ENCODE results near the gene XCL2.
"Not testable (repeated sequence)": the region's sequence is repeated elsewhere in the genome, so short reads cannot be mapped to it uniquely, and the experiment has no call there.

XCL2 gene

DNA sequence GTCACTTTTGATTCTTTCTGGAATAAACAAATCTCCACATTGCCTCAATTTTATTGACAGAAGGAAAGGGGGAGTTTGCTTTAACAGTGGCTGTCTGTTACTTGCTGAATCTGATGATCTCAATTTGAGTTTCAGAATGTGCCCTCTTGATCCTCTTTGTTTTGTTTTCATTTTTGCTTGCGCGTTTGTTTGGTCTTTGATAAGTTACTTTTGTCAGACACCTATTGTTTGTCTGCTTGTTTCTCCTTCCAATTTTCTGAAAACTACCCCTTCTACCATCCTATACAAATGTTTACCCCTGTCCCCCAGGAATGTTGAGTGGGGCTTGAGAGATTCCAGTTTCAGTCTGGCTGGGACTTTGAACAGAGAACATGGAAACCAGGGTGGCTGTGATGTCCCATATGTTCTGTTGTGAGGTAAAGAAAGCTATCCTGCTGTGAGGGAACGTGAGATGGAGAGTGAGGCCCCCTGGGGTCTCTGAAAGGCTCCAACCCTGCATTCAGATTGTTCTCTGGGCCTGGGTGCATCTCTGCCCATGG lies 11.8 kb upstream of the XCL2 start:
- DNase-seq (ENCODE audit: low read depth), result no peak
- TF ChIP-seq, protein P1, sequence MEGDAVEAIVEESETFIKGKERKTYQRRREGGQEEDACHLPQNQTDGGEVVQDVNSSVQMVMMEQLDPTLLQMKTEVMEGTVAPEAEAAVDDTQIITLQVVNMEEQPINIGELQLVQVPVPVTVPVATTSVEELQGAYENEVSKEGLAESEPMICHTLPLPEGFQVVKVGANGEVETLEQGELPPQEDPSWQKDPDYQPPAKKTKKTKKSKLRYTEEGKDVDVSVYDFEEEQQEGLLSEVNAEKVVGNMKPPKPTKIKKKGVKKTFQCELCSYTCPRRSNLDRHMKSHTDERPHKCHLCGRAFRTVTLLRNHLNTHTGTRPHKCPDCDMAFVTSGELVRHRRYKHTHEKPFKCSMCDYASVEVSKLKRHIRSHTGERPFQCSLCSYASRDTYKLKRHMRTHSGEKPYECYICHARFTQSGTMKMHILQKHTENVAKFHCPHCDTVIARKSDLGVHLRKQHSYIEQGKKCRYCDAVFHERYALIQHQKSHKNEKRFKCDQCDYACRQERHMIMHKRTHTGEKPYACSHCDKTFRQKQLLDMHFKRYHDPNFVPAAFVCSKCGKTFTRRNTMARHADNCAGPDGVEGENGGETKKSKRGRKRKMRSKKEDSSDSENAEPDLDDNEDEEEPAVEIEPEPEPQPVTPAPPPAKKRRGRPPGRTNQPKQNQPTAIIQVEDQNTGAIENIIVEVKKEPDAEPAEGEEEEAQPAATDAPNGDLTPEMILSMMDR (conservative IDR thresholded peaks at IDR 0.05; ENCODE audit: low read depth, low read length), result no peak
- no peak overlapping the region for H3K4me3 ChIP-seq (ENCODE audit: low read depth, low read length)

DNA sequence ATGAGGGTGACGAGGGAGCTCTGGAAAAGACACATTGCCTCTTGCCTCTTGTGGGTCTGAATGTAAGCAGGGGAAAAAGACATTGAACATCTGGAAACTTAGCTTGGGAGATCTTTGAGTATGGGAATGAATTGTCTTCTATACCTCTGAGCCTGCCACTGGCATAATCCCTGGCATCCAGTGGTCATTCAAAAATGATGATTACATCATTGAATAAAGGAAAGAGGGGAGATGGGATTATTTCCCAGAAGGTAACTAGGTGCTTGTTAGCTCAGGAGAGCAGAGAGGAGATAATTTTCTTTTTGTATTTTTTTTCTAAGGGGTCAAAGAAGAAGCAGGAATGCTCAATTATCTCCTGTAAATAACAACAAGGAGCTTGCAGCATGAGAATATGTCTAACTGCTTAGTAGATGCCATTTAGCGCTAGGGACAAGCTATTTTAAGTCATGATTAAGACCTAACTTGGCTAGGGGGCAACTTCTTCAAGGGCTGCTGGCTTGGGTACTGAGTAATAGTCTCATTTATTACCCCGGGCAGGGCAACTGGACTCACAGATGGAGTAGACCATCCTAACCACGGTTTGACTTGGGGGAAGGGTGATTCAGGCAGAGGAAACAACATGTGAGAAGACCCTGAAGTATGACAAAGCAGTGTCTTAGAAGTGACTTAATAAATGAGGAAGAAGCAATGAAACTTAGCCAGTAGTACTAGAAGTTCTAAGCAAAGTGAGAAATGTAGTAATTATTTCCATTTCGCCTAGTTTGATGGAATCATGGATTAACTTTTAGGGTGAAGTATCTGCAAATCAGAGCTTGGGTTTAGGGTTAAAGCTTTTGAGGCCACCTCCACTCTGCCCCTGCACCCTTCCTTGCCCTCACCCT lies 11.0 kb upstream of the XCL2 start:
- H3K4me3 ChIP-seq (ENCODE audit: low read depth, low read length), result no peak overlapping the region
- TF ChIP-seq, protein P1 (conservative IDR thresholded peaks at IDR 0.05; ENCODE audit: low read depth, low read length), result no peak
- DNase-seq (ENCODE audit: low read depth), result no peak

DNA sequence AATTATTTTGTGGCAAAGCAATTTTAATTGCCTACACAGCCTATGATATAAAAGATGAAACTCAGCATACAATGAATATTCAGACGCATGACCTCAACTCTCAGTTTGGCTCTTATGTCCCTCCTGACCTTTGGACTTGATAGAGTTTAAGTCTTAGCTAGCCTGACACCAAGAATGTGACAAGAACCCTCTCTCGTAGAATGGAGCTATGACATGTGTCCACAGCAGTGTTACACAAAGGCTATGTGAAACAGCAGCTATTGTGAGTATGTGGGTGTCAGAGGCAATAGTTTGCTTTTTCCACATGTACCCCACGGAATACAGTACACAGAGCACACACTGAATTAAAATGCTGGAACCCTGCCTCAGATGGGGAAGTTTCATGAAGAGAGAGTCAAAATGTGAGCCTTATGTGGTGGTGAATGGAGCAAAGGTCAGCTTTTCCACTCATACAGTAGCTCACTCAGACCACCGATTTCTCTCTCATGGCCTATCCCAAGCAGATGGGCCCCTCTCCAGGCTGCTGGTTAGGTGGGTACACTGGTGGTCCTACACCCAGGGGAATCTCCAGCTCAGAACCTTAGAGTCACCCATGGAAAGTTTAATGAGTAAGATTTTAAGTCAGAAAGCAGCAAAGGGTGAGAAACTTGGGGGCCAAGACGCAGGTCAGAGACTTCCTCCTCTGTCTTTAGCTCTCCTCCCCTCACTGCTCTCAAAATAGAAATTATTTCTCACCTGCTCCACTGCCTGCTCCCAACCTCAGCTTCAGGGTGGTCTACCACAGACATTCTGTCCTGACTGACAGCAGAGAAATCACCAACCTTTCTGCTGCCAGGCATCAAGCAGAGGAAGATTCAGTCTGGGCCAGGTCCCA lies 10.1 kb upstream of the XCL2 start:
- DNase-seq (ENCODE audit: low read depth), result no peak
- no peak overlapping the region for H3K4me3 ChIP-seq (ENCODE audit: low read depth, low read length)
- TF ChIP-seq, protein P1 (conservative IDR thresholded peaks at IDR 0.05; ENCODE audit: low read depth, low read length), result no peak

DNA sequence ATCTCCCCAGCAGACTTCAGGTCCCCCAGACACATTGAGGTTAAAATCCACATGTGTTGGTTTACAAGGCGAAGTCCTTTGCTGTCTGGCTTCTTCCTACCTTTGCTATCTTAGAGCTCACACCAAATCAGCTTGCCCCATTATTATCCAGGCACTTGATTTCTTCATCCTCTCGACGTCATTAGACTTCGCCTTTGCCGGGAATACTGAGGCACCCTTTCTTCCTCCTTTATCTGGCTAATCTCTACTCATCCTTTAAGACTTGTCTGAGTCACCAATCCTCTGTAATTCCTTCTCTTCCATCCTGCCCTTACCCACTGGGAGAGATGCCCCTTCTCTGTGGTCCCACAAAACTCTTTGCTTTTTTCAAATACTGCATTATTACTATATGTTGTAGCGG lies 9.2 kb upstream of the XCL2 start:
- no peak for DNase-seq (ENCODE audit: low read depth)
- H3K4me3 ChIP-seq (ENCODE audit: low read depth, low read length), result no peak overlapping the region
- TF ChIP-seq, protein P1 (conservative IDR thresholded peaks at IDR 0.05; ENCODE audit: low read depth, low read length), result no peak

DNA sequence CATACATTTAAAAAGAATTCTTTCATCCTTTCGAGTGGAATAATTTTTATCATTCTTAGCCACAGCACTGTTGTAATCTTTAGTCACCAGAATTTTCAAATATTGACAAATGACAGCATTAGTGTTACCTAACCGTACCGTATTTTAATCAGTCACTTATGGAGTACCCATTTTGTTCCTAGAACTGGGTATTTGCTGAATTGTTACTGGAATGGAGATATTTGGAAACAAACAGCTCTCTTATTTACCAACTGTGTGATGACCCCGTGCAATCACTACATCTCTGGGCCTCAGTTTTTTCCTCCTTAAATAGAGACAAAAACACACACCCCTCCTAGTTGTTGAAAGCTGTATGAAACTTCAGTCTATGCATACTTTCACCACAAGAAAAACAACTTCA lies 7.9 kb upstream of the XCL2 start:
- TF ChIP-seq, protein P1 (conservative IDR thresholded peaks at IDR 0.05; ENCODE audit: low read depth, low read length), result no peak
- no peak overlapping the region for H3K4me3 ChIP-seq (ENCODE audit: low read depth, low read length)
- DNase-seq (ENCODE audit: low read depth), result no peak

DNA sequence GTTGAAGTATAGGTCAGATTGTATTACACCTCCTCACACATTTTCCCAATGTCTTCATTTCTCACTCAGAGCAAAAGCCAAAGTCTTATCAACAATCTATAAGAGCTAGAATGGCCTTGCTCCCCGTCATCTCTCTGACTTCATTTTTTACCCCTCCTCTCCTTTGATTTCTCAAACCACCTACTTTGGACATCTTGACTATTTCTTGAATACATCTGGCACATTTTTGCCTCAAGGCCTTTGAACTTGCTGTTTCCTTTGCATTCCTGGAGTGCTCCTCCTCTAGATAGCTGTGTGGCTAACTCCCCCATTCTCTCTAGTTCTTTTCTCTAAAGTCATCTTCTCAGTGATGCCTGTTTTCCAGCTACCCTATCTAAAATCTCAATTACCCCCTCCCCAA lies 7.2 kb upstream of the XCL2 start:
- TF ChIP-seq, protein P1 (conservative IDR thresholded peaks at IDR 0.05; ENCODE audit: low read depth, low read length), result no peak
- no peak overlapping the region for H3K4me3 ChIP-seq (ENCODE audit: low read depth, low read length)
- DNase-seq (ENCODE audit: low read depth), result peak; percentile 16

DNA sequence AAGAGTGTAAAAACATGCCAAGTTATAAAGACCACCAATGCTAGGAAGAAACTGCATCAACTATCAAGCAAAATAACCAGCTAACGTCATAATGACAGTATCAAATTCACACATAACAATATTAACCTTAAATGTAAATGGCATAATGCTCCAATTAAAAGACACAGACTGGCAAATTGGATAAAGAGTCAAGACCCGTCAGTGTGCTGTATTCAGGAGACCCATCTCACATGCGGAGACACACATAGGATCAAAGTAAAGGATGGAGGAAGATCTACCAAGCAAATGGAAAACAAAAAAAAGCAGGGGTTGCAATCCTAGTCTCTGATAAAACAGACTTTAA lies 2.7 kb upstream of the XCL2 start:
- not testable (repeated sequence) for H3K4me3 ChIP-seq (ENCODE audit: low read depth, low read length); DNase-seq (ENCODE audit: low read depth)
